GM19035 (cell line): Measurements from ENCODE around the gene NIPAL3.
"Not testable (repeated sequence)": the region's sequence is repeated elsewhere in the genome, so short reads cannot be mapped to it uniquely, and the experiment has no call there.

ENCODE experiments used
- ATAC-seq: cut with Tn5 transposase; IDR thresholded peaks from one replicate; pipeline ENCODE4 v1.9.1; 2021; ENCODE audit not compliant: unreplicated experiment

Gene NIPAL3

GRCh38 chr1:24508911-24509310 lies 93.3 kb downstream of the NIPAL3 start:
- no peak for ATAC-seq

DNA sequence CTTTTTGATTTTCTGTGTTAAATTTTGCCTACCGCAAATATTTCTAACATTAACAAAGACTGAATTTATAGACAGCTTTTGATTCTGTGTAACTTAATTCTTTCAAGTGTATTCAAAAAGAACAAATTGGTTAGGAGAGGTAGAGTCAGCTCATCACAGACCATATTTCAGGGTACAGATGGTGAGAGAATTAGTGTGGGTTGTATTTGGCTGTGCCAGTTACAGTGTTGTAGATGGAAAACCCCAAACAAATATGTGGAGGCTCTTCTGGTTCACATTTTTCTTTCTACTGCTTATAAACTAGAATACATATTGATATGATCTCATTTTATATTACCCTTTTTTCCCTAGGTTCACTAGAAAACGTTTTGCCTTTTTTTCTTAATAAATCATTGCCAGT lies 98.1 kb downstream of the NIPAL3 start:
- ATAC-seq, result no peak

DNA sequence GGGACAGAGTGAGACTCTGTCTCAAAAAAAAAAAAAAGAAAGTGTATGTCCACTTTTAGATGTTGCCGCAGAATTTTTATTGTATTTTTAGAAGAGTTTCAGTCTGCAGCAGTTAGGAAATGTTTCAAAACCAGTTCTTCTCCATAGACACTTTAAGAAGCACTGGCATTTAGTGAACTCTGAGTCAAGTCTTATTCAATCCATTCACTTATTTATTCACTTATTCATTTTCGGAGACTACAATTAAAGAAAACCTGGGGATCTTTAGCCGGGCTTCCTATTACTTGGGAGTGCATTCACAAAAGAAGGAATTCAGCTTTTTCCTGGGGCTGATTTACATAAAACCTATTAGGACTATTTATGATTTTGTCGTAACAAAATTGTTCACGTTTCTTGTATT lies 99.3 kb downstream of the NIPAL3 start:
- no peak for ATAC-seq

GRCh38 chr1:24515671-24516209 lies 100.1 kb downstream of the NIPAL3 start:
- ATAC-seq, result not testable (repeated sequence)

DNA sequence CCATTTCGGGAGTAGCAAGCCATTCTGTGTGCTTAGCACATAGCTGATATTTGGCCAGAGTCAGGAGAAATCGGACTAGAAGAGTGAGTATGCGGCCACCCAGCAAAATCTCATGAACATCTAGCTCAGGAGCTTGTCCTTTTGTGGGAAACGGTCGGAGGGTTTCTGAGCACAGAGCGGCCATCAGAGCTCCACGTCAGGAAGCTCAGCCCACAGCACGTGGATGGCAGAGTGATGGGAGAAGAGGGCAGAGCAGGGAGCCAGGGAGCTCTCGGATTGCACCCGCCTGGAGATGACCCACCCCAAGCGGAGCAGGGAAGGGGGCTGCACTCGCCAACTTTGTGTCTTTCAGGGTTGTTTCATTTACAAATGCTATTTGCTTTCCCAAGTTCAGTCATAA lies 100.9 kb downstream of the NIPAL3 start:
- ATAC-seq, result no peak

DNA sequence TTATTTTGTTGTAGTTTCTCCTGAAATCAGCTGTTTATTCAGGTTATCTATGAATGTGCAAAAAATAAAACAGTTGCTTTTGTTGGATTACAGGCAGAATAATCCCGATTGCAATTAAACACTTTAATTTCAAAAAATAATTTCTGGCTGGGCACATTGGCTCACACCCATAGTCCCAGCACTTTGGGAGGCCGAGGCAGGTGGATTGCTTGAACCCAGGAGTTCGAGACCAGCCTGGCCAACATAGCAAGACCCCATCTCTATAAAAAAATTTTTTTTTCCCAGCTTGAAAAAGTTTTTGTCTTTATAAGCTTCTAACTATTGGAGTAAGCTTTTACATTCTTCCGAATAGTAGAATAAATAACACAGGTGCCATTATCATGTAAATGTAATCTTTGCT lies 102.3 kb downstream of the NIPAL3 start:
- no peak for ATAC-seq

- not testable (repeated sequence) for ATAC-seq
Measured at GRCh38 chr1:24520282-24520681, 104.7 kb downstream of the NIPAL3 start.
